ENCODE results near the gene SIM2.

DNA sequence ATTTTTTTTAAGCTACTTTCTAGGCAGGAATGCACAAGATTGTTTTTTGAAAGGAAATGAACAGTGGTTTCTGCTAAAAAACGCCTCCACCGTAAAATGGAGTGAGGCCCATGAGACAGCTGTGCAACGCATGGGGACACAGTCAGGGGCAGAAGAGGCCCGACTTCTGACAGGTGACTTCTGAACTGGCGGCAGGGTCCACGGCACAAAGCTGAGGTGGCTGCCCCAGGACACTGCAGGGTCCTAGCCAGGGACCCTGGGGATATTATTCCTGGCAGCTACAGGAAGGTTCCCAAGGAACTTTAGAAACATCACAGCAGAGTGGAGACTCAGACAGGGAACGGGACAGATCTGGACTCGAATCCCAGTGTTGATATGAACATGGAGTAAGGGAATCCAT is 75.1 kb downstream of the SIM2 start:
- TF ChIP-seq TAF1 (IDR thresholded peaks at IDR 0.05; ENCODE audit: borderline replicate concordance, insufficient read depth, low read length), result no peak
- no peak for TF ChIP-seq POLR2AphosphoS5 (IDR thresholded peaks at IDR 0.05; ENCODE audit: low read depth, low read length)

Data from PFSK-1 (cell line).